ENCODE results near the gene NTRK2.

NTRK2 gene

GRCh38 chr9:85046475-85046874, 376.9 kb downstream of the NTRK2 start:
- TF ChIP-seq CTCF (IDR thresholded peaks at IDR 0.05; ENCODE audit: low read depth, low read length, missing control alignments), result no peak
- in situ Hi-C loops (cut with HindIII; ENCODE audit: low sequenced_read_pairs), result no loop called here
- DNase-seq (ENCODE audit: low read depth), result no peak
- H3K4me3 ChIP-seq (ENCODE audit: low read depth, low read length), result no peak overlapping the region

GRCh38 chr9:85053206-85053786, 383.8 kb downstream of the NTRK2 start:
- TF ChIP-seq CTCF (IDR thresholded peaks at IDR 0.05; ENCODE audit: low read depth, low read length, missing control alignments), result no peak
- no peak for DNase-seq (ENCODE audit: low read depth)
- no peak overlapping the region for H3K4me3 ChIP-seq (ENCODE audit: low read depth, low read length)
- in situ Hi-C loops (cut with HindIII; ENCODE audit: low sequenced_read_pairs), result no loop called here

- in situ Hi-C loops (cut with HindIII; ENCODE audit: low sequenced_read_pairs), result no loop called here
- DNase-seq (ENCODE audit: low read depth), result no peak
- H3K4me3 ChIP-seq (ENCODE audit: low read depth, low read length), result no peak overlapping the region
- no peak for TF ChIP-seq CTCF (IDR thresholded peaks at IDR 0.05; ENCODE audit: low read depth, low read length, missing control alignments)
Observed at GRCh38 chr9:85054017-85054416, 384.5 kb downstream of the NTRK2 start.

- in situ Hi-C loops (cut with HindIII; ENCODE audit: low sequenced_read_pairs), result no loop called here
- TF ChIP-seq CTCF (IDR thresholded peaks at IDR 0.05; ENCODE audit: low read depth, low read length, missing control alignments), result no peak
- H3K4me3 ChIP-seq (ENCODE audit: low read depth, low read length), result no peak overlapping the region
- no peak for DNase-seq (ENCODE audit: low read depth)
Observed at GRCh38 chr9:85055506-85056202, 386.1 kb downstream of the NTRK2 start.

GRCh38 chr9:85056203-85056572, 386.7 kb downstream of the NTRK2 start:
- H3K4me3 ChIP-seq (ENCODE audit: low read depth, low read length), result no peak overlapping the region
- in situ Hi-C loops (cut with HindIII; ENCODE audit: low sequenced_read_pairs), result no loop called here
- no peak for TF ChIP-seq CTCF (IDR thresholded peaks at IDR 0.05; ENCODE audit: low read depth, low read length, missing control alignments)
- DNase-seq (ENCODE audit: low read depth), result no peak

GRCh38 chr9:85061969-85062368, 392.4 kb downstream of the NTRK2 start:
- no peak for DNase-seq (ENCODE audit: low read depth)
- no peak overlapping the region for H3K4me3 ChIP-seq (ENCODE audit: low read depth, low read length)
- TF ChIP-seq CTCF (IDR thresholded peaks at IDR 0.05; ENCODE audit: low read depth, low read length, missing control alignments), result no peak
- in situ Hi-C loops (cut with HindIII; ENCODE audit: low sequenced_read_pairs), result no loop called here
